Liver (tissue), 9 donors: ENCODE measurements around the gene CPEB2. TPM values are rescaled to one million over a fixed set of nuclear protein-coding genes. Genes with fewer than 3 reads are reported as not detected.

ENCODE experiments used
- DNase-seq: peaks from one replicate; pipeline ENCODE4 v3.0.0-alpha.2; 2017; ENCODE audit warnings: low spot score
- H3K27ac ChIP-seq, 2 donors: one replicate each; pipeline ENCODE4 v1.7.0; 2013; ENCODE audit warnings: inconsistent platforms in 2 of 2, low read length in 2 of 2, control low read depth in 1 of 2, low read depth in 1 of 2, mild to moderate bottlenecking in 1 of 2
- H3K27me3 ChIP-seq, 4 donors: one replicate each; pipeline versions ENCODE4 v1.6.1 to v1.7.0; 2013; ENCODE audit warnings: low read length in 3 of 4, inconsistent platforms in 1 of 4, mild to moderate bottlenecking in 1 of 4, moderate library complexity in 1 of 4; ENCODE audit not compliant: control insufficient read depth in 4 of 4, insufficient read depth in 4 of 4
- H3K36me3 ChIP-seq, 4 donors: one replicate each; pipeline versions ENCODE4 v1.6.1 to v1.7.0; 2013; ENCODE audit warnings: low read length in 3 of 4, mild to moderate bottlenecking in 3 of 4, low read depth in 1 of 4, moderate library complexity in 1 of 4; ENCODE audit not compliant: control insufficient read depth in 4 of 4, insufficient read depth in 3 of 4
- H3K4me1 ChIP-seq, 4 donors: one replicate each; pipeline versions ENCODE4 v1.6.1 to v1.7.0; 2013; ENCODE audit warnings: low read length in 3 of 4, mild to moderate bottlenecking in 3 of 4, moderate library complexity in 1 of 4; ENCODE audit not compliant: control insufficient read depth in 4 of 4, insufficient read depth in 4 of 4
- H3K4me3 ChIP-seq, 3 donors: one replicate each; pipeline versions ENCODE4 v1.6.1 to v1.7.0; 2013; ENCODE audit warnings: low read length in 3 of 3, control low read depth in 1 of 3, low read depth in 1 of 3, mild to moderate bottlenecking in 1 of 3
- H3K9ac ChIP-seq, 2 donors: one replicate each; pipeline ENCODE4 v1.7.0; 2013; ENCODE audit warnings: low read length in 2 of 2, mild to moderate bottlenecking in 2 of 2, moderate library complexity in 2 of 2, control low read depth in 1 of 2, low read depth in 1 of 2
- H3K9me3 ChIP-seq, 4 donors: one replicate each; pipeline versions ENCODE4 v1.6.1 to v1.7.0; 2013; ENCODE audit warnings: low read length in 3 of 4; ENCODE audit not compliant: control insufficient read depth in 4 of 4
- ATF3 ChIP-seq: IDR thresholded peaks from 2 replicates; pipeline ENCODE4 v1.6.1; 2016; ENCODE audit warnings: antibody characterized with exemption
- CTCF ChIP-seq: fragments of 150-350 bp; IDR thresholded peaks from 2 replicates; pipeline ENCODE4 v1.5.1; 2017; ENCODE audit warnings: improper control_type of control experiment, low read depth, low read length; ENCODE audit not compliant: missing input control
- FOXA2 ChIP-seq: IDR thresholded peaks from 2 replicates; pipeline ENCODE4 v1.6.1; 2016; ENCODE audit warnings: antibody characterized with exemption
- GABPA ChIP-seq, 2 donors: IDR thresholded peaks in 1 of 2; conservative IDR thresholded peaks in 1 of 2; 2 replicates each; pipeline ENCODE4 v1.6.1; 2016; ENCODE audit warnings: antibody characterized with exemption in 2 of 2, mild to moderate bottlenecking in 1 of 2, moderate library complexity in 1 of 2
- HNF4A ChIP-seq, 2 donors: conservative IDR thresholded peaks; 2 replicates each; pipeline ENCODE4 v1.6.1; 2016; ENCODE audit warnings: antibody characterized with exemption in 2 of 2, mild to moderate bottlenecking in 2 of 2
- HNF4G ChIP-seq: IDR thresholded peaks from 2 replicates; pipeline ENCODE4 v1.6.1; 2016; ENCODE audit warnings: antibody characterized with exemption
- JUND ChIP-seq, 2 donors: IDR thresholded peaks; 2 replicates each; pipeline ENCODE4 v1.6.1; 2016; ENCODE audit warnings: antibody characterized with exemption in 2 of 2
- RAD21 ChIP-seq, 2 donors: IDR thresholded peaks; 2 replicates each; pipeline ENCODE4 v1.6.1; 2016; ENCODE audit warnings: antibody characterized with exemption in 2 of 2, mild to moderate bottlenecking in 2 of 2
- REST ChIP-seq: IDR thresholded peaks from 2 replicates; pipeline ENCODE4 v1.6.1; 2016; ENCODE audit warnings: antibody characterized with exemption, mild to moderate bottlenecking
- RXRA ChIP-seq, 2 donors: IDR thresholded peaks; 2 replicates each; pipeline ENCODE4 v1.6.1; 2017 to 2018; ENCODE audit warnings: antibody characterized with exemption in 2 of 2, mild to moderate bottlenecking in 1 of 2
- SP1 ChIP-seq: IDR thresholded peaks from 2 replicates; pipeline ENCODE4 v1.6.1; 2018; ENCODE audit warnings: antibody characterized with exemption, mild to moderate bottlenecking
- TAF1 ChIP-seq: conservative IDR thresholded peaks from 2 replicates; pipeline ENCODE4 v1.6.1; 2016; ENCODE audit warnings: antibody characterized with exemption, mild to moderate bottlenecking
- WGBS: extraction: QIAGEN DNeasy Blood & Tissue Kit; methylation state at CpG from one replicate; pipeline ENCODE4 v1.1.7; 2013; 5-methylcytosine and 5-hydroxymethylcytosine counted together
- polyA plus RNA-seq, 2 donors: library from polyadenylated mRNA; stranded (reverse) in 1 of 2; unstranded in 1 of 2; fragments of 200-250 nt in 1 of 2; fragments of >200 nt in 1 of 2; fragmentation: Nextera tagmentation in 1 of 2; extraction: Ambion mirVana in 1 of 2; gene quantifications; one replicate each; pipeline versions ENCODE4 v1.2.1 to v1.2.3, GENCODE V29; 2013 to 2015
- total RNA-seq, 2 donors: library from RNA; depleted of rRNA; stranded (reverse); fragments of >200 nt; gene quantifications; one replicate each; pipeline ENCODE4 v1.2.3, GENCODE V29; 2014
- TF ChIP-seq, protein P1 (sequence below): IDR thresholded peaks from 2 replicates; pipeline ENCODE4 v1.6.1; 2016; ENCODE audit warnings: antibody characterized with exemption
- TF ChIP-seq, protein P2 (sequence below): IDR thresholded peaks from 2 replicates; pipeline ENCODE4 v1.6.1; 2016; ENCODE audit warnings: antibody characterized with exemption
- donor health status: healthy.
- donor health status: healthy.
- donor health status: healthy.
- donor health status: healthy.
- donor health status: healthy.

Gene CPEB2
- total and polyA plus RNA-seq, 4 donors = 3.6 to 14.0 (median 4.6) TPM

DNA sequence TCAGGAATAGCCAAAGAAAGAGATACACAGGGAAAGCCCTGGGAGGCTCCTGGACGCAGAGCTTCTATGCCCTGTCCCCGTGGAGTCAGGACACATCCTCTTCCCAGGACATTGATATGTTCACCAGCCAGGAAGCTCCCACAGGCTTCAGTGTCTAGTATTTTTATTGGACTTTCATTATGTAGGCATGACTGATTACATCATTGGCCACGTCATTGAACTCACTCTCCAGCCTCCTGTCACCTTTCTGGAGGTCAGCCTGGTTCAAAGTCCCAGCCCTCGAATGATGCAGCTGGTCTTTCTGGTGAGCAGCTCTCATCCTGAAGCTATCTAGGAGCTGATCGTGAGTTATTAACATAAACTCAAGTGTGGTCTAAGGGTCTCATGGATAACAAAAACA, 104.1 kb downstream of the CPEB2 start:
- no peaks in the 10 kb centered on the region for H3K9me3 ChIP-seq
- H3K27me3 ChIP-seq = no peaks in the 10 kb centered on the region
- no peak overlapping the region for H3K27ac ChIP-seq
- TF ChIP-seq ATF3 (peak; percentile 40), GABPA (IDR thresholded peaks at IDR 0.05 in 1 of 2, conservative IDR thresholded peaks at IDR 0.05 in 1 of 2) (no peak), RAD21 (IDR thresholded peaks at IDR 0.05) (no peak), HNF4A (conservative IDR thresholded peaks at IDR 0.05) (peak; percentile 53 to 64), SP1 (peak; percentile 52), HNF4G (peak; percentile 21), JUND (IDR thresholded peaks at IDR 0.05) (peak in 1 of 2 donors; percentile 34), RXRA (IDR thresholded peaks at IDR 0.05) (peak; percentile 49 to 81)
- TF ChIP-seq, protein P1, sequence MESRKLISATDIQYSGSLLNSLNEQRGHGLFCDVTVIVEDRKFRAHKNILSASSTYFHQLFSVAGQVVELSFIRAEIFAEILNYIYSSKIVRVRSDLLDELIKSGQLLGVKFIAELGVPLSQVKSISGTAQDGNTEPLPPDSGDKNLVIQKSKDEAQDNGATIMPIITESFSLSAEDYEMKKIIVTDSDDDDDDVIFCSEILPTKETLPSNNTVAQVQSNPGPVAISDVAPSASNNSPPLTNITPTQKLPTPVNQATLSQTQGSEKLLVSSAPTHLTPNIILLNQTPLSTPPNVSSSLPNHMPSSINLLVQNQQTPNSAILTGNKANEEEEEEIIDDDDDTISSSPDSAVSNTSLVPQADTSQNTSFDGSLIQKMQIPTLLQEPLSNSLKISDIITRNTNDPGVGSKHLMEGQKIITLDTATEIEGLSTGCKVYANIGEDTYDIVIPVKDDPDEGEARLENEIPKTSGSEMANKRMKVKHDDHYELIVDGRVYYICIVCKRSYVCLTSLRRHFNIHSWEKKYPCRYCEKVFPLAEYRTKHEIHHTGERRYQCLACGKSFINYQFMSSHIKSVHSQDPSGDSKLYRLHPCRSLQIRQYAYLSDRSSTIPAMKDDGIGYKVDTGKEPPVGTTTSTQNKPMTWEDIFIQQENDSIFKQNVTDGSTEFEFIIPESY = no peak
- H3K36me3 ChIP-seq = no peaks in the 10 kb centered on the region
- no peak for DNase-seq
- 56% methylated on average over 5 of the region's 5 CpGs for WGBS
- H3K9ac ChIP-seq = no peak overlapping the region
- peaks cover 0 to 14% (median 3%) of the 10 kb centered on the region in 4 donors for H3K4me1 ChIP-seq
- H3K4me3 ChIP-seq = no peak overlapping the region

DNA sequence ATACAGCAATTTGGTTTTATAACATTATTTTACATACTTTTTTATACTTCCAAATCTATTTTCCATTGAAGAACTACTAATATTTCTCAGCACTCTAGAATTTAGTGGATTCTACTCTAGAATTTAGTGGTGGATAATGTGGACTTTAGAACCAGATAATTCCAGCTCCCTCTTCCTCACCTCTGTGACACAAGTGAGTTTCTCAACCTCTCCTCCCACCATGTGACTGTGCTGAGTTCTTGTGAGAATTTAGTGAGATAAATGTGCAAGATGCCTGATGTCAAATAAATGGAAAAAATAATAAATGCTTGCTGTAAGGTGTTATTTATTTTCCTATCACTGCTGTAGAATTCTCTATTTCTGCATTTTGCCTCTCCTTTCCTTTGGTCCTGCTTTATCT, 107.3 kb downstream of the CPEB2 start:
- Histone ChIP-seq H3K27me3 (no peaks in the 10 kb centered on the region), H3K9ac (peak overlapping the region in 1 of 2 donors; percentile 31), H3K4me1 (peaks cover 0 to 10% (median 3%) of the 10 kb centered on the region in 4 donors), H3K4me3 (no peak overlapping the region), H3K36me3 (no peaks in the 10 kb centered on the region), H3K27ac (peak overlapping the region; percentile 26 to 39), H3K9me3 (no peaks in the 10 kb centered on the region)
- TF ChIP-seq TAF1 (no peak), REST (no peak), HNF4A (conservative IDR thresholded peaks at IDR 0.05) (peak in 1 of 2 donors; percentile 20)
- TF ChIP-seq, protein P2, sequence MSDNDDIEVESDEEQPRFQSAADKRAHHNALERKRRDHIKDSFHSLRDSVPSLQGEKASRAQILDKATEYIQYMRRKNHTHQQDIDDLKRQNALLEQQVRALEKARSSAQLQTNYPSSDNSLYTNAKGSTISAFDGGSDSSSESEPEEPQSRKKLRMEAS = no peak
- no peak for DNase-seq

DNA sequence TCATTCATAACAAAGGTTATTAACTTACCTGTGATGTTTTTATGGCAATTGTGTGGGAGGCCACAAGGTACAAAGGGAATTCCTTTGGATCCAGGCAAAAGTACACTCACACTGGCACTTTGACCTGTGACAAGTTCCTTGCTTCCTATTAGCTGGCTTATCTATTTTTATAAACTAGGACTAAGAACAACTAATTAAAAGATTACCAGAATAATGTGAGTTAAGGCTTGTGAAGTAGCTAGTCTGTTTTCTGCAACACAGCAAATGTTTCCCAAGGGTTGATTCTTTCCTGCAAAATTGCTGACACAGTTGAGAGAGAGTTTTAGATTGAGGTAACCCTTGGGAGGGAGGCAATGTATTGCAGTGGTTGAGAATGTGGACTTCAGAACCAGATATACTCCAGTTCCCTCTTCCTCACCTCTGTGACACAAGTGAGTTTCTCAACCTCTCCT, 107.9 kb downstream of the CPEB2 start:
- DNase-seq = no peak
- Histone ChIP-seq H3K9me3 (no peaks in the 10 kb centered on the region), H3K36me3 (no peaks in the 10 kb centered on the region), H3K9ac (peak overlapping the region in 1 of 2 donors; percentile 19), H3K27me3 (no peaks in the 10 kb centered on the region), H3K4me3 (no peak overlapping the region), H3K4me1 (peaks cover 0 to 10% (median 3%) of the 10 kb centered on the region in 4 donors), H3K27ac (peak overlapping the region; percentile 26 to 59)
- peak; percentile 63 to 87 for TF ChIP-seq HNF4A (conservative IDR thresholded peaks at IDR 0.05)
- no peak for TF ChIP-seq GABPA (IDR thresholded peaks at IDR 0.05 in 1 of 2, conservative IDR thresholded peaks at IDR 0.05 in 1 of 2)
- TF ChIP-seq REST = no peak
- TF ChIP-seq SP1 = peak; percentile 42
- TF ChIP-seq, protein P2 = no peak
- no peak for TF ChIP-seq FOXA2
- no peak for TF ChIP-seq CTCF
- TF ChIP-seq RXRA (IDR thresholded peaks at IDR 0.05) = peak in 1 of 2 donors; percentile 39
